Keratinocyte (primary cell): ENCODE data around the gene TTLL5.
"Not testable (repeated sequence)": the region's sequence is repeated elsewhere in the genome, so short reads cannot be mapped to it uniquely, and the experiment has no call there.

ENCODE experiments used
- EZH2 ChIP-seq: IDR thresholded peaks from one replicate; pipeline ENCODE4 v1.6.1; 2012; ENCODE audit warnings: inconsistent platforms, mild to moderate bottlenecking, low read length, moderate library complexity
- TF ChIP-seq, protein P1 (sequence below), 3 experiments: IDR thresholded peaks in 1 of 3; conservative IDR thresholded peaks in 1 of 3; optimal IDR thresholded peaks in 1 of 3; 2 replicates in 2 of 3; 3 replicates in 1 of 3; pipeline versions ENCODE3 to v1.5.1; 2011; ENCODE audit warnings: low read length in 3 of 3, mild to moderate bottlenecking in 3 of 3, moderate library complexity in 2 of 3, control low read depth in 1 of 3, inconsistent platforms in 1 of 3; ENCODE audit not compliant: insufficient read depth in 2 of 3; ENCODE audit errors: extremely low read depth in 1 of 3

DNA sequence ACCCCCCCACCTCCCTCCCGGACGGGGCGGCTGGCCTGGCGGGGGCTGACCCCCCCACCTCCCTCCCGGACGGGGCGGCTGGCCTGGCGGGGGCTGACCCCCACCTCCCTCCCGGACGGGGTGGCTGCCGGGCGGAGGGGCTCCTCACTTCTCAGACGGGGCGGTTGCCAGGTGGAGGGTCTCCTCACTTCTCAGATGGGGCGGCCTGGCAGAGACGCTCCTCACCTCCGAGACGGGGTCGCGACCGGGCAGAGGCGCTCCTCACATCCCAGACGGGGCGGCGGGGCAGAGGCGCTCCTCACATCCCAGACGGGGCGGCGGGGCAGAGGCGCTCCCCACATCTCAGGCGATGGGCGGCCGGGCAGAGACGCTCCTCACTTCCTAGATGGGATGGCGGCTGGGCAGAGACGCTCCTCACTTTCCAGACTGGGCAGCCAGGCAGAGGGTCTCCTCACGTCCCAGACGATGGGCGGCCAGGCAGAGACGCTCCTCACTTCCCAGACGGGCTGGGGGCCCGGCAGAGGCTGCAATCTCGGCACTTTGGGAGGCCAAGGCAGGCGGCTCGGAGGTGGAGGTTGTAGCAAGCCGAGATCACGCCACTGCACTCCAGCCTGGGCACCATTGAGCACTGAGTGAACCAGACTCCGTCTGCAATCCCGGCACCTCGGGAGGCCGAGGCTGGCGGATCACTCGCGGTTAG is 264.2 kb downstream of the TTLL5 start:
- TF ChIP-seq, protein P1, sequence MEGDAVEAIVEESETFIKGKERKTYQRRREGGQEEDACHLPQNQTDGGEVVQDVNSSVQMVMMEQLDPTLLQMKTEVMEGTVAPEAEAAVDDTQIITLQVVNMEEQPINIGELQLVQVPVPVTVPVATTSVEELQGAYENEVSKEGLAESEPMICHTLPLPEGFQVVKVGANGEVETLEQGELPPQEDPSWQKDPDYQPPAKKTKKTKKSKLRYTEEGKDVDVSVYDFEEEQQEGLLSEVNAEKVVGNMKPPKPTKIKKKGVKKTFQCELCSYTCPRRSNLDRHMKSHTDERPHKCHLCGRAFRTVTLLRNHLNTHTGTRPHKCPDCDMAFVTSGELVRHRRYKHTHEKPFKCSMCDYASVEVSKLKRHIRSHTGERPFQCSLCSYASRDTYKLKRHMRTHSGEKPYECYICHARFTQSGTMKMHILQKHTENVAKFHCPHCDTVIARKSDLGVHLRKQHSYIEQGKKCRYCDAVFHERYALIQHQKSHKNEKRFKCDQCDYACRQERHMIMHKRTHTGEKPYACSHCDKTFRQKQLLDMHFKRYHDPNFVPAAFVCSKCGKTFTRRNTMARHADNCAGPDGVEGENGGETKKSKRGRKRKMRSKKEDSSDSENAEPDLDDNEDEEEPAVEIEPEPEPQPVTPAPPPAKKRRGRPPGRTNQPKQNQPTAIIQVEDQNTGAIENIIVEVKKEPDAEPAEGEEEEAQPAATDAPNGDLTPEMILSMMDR (optimal IDR thresholded peaks at IDR 0.05 in 1 of 3, IDR thresholded peaks at IDR 0.05 in 1 of 3, conservative IDR thresholded peaks at IDR 0.05 in 1 of 3; ENCODE audit: extremely low read depth in 1 of 3, insufficient read depth in 2 of 3, low read length in 3 of 3), result not testable (repeated sequence)
- TF ChIP-seq EZH2, result not testable (repeated sequence)
